Coronary artery (tissue), 2 donors: ENCODE data around the gene COQ8B.
"Not testable (repeated sequence)": the region's sequence is repeated elsewhere in the genome, so short reads cannot be mapped to it uniquely, and the experiment has no call there.

Experiments
- DNase-seq: peaks from one replicate; pipeline ENCODE4 v3.0.0-alpha.2; 2017; ENCODE audit warnings: low spot score
- H3K27ac ChIP-seq, 2 donors: fragments of 200-600 bp; sonication (generic); one replicate each; pipeline ENCODE4 v1.5.1; 2016 to 2019
- H3K4me3 ChIP-seq: fragments of 200-600 bp; sonication (generic); 2 replicates; pipeline ENCODE4 v1.5.1; 2016; ENCODE audit warnings: mild to moderate bottlenecking, moderate library complexity
- CTCF ChIP-seq: fragments of 200-600 bp; sonication (generic); IDR thresholded peaks from one replicate; pipeline ENCODE4 v1.5.1; 2019; ENCODE audit warnings: antibody characterized with exemption

The COQ8B gene

GRCh38 chr19:40716482-40717324, at the start of gene COQ8B, which contains the start of gene ITPKC:
Gene COQ8B (minus strand): TSS chr19:40716886. CDS start chr19:40714632, 2,254 bp downstream.
Gene ITPKC (plus strand): TSS chr19:40717112. CDS start chr19:40717136, 24 bp downstream.
- Histone ChIP-seq H3K27ac (peak within 1 kb of the TSS; percentile 94 to 98), H3K4me3 (peak within 1 kb of the TSS; percentile 94)
- no peak for TF ChIP-seq CTCF
- DNase-seq: peak; percentile 100

- H3K4me3 ChIP-seq, H3K27ac ChIP-seq, DNase-seq: not testable (repeated sequence)
Measured at GRCh38 chr19:40766385-40766784, 49.7 kb upstream of the COQ8B start.

- no peak overlapping the region for H3K4me3 ChIP-seq
- H3K27ac ChIP-seq: no peak overlapping the region
- DNase-seq: no peak
- TF ChIP-seq CTCF: no peak
Measured at GRCh38 chr19:40763963-40764362, 47.3 kb upstream of the COQ8B start.

- no peak overlapping the region for H3K4me3 ChIP-seq
- no peak for TF ChIP-seq CTCF
- DNase-seq: no peak
- H3K27ac ChIP-seq: peak overlapping the region in 1 of 2 donors; percentile 4
Measured at GRCh38 chr19:40763526-40763925, 46.8 kb upstream of the COQ8B start.

GRCh38 chr19:40762754-40763470, 46.2 kb upstream of the COQ8B start:
- H3K27ac ChIP-seq: no peak overlapping the region
- no peak for DNase-seq
- no peak for TF ChIP-seq CTCF

GRCh38 chr19:40759352-40759751, 42.7 kb upstream of the COQ8B start:
- no peak for TF ChIP-seq CTCF
- no peak overlapping the region for H3K4me3 ChIP-seq
- no peak for DNase-seq
- no peak overlapping the region for H3K27ac ChIP-seq

More at GRCh38 chr19:40762754-40763470, 46.2 kb upstream of the COQ8B start:
- no peak overlapping the region for H3K4me3 ChIP-seq

- Histone ChIP-seq H3K4me3 (no peak overlapping the region), H3K27ac (no peak overlapping the region)
- no peak for DNase-seq
- no peak for TF ChIP-seq CTCF
Measured at GRCh38 chr19:40758491-40758890, 41.8 kb upstream of the COQ8B start.
